GDM1 (cell line): ENCODE results near the gene WNT1.

Source experiments
- DNase-seq: peaks from one replicate; lab custom pipeline; 2025; lab: John Stamatoyannopoulos, UW

WNT1 gene

DNA sequence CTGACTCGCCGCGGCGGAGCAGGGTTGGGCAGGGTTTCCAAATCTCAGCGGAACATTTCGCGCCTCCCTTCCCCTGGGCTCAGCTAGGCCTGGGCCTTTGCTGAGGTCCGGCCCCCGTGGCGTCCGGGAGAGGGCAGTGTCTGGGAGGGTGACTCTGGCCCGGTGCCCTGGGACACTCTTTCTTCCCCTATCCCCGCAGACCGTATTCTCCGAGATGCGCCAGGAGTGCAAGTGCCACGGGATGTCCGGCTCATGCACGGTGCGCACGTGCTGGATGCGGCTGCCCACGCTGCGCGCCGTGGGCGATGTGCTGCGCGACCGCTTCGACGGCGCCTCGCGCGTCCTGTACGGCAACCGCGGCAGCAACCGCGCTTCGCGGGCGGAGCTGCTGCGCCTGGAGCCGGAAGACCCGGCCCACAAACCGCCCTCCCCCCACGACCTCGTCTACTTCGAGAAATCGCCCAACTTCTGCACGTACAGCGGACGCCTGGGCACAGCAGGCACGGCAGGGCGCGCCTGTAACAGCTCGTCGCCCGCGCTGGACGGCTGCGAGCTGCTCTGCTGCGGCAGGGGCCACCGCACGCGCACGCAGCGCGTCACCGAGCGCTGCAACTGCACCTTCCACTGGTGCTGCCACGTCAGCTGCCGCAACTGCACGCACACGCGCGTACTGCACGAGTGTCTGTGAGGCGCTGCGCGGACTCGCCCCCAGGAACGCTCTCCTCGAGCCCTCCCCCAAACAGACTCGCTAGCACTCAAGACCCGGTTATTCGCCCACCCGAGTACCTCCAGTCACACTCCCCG is 3.0 kb downstream of the WNT1 start:
- peak; percentile 34 for DNase-seq

DNA sequence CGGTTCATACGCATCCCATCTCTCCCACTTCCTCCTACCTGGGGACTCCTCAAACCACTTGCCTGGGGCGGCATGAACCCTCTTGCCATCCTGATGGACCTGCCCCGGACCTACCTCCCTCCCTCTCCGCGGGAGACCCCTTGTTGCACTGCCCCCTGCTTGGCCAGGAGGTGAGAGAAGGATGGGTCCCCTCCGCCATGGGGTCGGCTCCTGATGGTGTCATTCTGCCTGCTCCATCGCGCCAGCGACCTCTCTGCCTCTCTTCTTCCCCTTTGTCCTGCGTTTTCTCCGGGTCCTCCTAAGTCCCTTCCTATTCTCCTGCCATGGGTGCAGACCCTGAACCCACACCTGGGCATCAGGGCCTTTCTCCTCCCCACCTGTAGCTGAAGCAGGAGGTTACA is 3.6 kb downstream of the WNT1 start:
- DNase-seq = no peak

DNA sequence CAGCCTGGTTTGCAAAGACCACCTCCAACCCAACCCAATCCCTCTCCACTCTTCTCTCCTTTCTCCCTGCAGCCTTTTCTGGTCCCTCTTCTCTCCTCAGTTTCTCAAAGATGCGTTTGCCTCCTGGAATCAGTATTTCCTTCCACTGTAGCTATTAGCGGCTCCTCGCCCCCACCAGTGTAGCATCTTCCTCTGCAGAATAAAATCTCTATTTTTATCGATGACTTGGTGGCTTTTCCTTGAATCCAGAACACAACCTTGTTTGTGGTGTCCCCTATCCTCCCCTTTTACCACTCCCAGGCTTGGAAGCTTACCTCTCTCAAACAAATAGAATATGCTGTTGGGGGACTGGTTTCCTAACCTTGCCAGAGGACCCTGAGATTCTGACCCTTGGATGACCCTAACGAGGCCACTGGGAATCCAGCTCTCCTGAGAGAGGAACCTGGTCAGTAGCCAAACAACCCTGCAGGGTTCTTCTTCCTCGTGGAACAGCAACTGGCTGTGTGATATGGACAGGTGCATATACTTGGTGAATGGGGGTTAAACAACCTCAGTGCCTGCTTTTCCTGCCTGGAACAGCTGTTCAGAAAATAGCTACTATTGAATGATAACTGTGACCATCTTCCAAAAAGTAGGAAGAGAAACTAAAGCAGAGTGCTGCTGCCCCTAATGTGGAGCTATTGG is 4.4 kb downstream of the WNT1 start:
- no peak for DNase-seq

- DNase-seq = no peak
Observed at GRCh38 chr12:48985475-48985897, 7.4 kb downstream of the WNT1 start.

- no peak for DNase-seq
Observed at GRCh38 chr12:48985901-48986300, 7.8 kb downstream of the WNT1 start.

GRCh38 chr12:48986720-48987291 is 8.7 kb downstream of the WNT1 start:
- no peak for DNase-seq

DNA sequence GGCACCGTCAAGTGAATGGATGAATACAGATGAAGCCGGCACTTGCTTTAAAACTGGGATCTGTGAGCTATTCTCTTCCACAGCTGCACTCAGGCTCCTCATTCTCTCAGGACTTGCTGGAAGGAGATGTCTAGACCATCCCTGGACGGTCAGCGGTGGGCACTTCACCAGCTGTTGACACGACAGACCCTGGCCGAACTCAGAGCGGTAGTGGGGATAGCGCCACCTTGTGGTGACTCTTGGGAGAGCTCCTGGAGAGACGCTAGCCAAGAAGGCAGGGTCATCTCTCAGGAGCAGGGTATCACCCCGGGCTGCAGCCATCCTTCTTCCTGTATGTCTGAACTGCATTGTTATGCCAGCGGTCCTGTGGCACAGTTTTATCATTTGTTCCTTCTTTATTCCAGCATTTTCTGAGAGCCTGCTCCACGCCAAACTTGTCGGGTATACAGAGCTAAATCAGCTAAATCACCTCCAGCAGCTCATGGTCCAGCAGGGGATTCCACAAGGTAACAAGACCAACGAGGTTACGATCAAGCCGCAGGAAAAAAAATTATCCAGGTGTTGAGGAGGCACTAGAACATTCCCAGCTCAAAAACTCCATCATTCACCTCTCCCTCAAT is 10.0 kb downstream of the WNT1 start:
- peak; percentile 16 for DNase-seq

GRCh38 chr12:48990552-48990951 is 12.4 kb downstream of the WNT1 start:
- DNase-seq = no peak

- DNase-seq = no peak
Observed at GRCh38 chr12:48991247-48992050, 13.3 kb downstream of the WNT1 start.

- no peak for DNase-seq
Observed at GRCh38 chr12:48993787-48994186, 15.7 kb downstream of the WNT1 start.

DNA sequence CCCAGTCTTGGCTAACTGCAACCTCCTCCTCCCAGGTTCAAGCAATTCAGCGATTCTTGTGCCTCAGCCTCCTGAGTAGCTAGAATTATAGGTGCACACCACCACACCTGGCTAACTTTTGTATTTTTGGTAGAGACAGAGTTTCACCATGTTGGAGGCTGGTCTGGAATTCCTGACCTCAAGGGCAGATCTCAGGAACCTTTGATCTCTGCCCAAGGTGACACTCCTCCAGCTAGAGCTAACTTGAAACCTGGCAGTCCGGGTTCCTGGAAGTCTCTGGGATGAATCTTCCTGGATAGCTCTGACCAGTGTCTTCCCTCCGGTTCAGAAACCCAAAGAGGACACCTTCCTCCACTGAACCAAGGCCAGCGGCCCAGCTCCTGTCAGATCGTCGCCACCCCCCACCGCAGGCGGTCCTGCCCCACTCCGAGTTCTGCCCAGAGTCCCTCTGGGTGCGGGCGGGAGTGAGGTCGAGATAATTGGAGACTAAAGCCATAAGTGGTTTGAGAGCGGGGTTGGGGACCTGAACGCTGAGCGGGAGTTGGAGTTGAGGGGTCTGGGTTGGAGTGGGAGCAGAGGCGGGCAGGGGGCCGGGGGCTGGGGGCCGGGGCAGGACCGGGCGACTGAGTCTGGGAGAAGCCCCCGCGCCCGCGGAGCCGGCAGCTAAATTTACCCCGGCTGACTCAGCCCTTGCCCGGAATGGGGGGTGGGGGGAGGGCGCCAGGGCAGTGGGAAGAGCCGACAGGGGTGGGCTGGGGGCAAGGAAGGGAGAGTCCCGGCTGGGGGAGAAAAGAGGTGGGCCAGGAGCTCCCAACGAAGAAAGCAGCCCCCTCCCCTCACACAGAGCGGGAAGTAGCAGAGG is 16.3 kb downstream of the WNT1 start:
- DNase-seq = no peak

DNA sequence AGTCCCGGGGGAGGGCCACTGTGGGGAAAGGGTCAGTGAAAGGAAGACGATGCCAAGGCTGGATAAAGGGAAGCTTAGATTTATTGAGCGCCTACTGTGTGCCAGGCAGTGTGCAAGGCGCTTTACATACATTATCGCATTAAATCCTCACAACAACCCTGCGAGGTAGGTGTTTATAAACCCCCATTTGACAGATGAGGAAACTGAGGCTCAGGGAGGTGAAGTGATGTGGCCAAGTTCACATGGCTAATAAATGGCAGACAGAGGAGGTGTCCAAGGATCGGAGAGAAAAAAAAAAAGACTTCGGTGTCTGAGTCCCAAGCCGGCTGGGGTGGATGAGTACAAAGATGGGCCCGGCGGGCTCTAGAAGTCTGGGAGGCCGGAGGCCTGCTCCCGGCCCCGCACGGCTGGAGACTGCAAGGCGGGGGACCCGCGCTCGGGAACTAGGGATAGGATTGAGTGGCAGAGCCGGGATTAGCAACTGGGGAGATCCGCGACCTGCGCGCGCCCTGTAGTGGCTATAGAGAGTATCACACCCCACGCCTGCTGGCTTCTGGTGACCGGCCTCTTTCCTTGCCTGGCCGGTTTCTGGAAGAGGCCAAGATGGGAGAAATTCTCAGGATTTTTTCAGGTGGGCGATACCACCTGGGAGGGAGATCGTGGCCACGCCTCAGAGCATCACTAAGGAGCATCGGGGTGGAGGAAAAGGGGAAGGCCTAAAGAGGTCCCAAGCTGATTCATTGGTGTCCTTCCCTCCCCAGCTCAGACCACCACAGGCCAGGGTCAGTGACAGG is 17.2 kb downstream of the WNT1 start:
- peak; percentile 36 for DNase-seq

DNA sequence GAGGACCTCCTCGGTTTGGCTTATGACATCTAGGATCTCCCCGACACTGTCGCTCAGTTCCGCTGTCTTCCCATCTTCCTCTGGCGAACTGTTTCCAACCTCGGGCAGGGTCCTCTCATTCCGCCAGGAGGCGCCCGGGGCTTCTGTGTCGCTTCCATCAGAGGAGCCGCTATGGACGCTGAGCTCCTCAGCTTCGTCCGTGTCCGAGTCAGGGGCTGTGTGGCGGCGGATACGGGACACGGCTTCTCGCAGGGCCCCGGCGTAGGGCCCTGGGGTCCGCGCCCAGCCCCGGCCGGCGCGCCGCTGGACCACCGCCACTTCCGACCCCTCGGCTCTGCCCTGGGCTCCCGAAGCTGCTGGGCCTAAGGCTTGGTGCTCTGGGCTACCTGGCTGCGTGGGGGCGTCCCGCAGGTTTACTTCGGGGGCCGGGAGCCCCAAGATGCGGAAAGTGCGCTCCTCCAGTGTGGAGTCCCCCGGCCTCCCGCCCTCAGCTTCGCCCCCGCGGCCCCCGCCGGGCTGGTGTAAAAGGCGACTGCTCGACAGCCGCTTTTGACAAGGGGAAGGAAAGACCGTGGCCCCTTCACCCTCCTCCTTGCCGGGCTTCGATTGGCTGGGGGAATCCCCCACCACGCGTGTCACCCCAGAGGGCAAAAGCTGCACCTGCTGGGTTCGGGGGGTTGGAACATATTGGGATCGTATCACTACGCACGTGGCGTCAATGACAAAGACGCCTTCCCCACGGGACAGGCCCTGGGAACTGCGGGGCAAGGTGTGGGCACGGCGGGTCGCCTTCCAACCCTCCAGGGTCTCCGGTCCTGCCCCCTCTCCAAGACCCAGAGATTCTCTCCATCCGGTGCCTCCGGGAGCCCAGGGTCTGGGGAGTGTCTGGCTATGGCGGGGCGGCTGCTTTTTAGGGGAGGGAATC is 18.9 kb downstream of the WNT1 start:
- peak; percentile 57 for DNase-seq

GRCh38 chr12:48997719-48998496 is 19.8 kb downstream of the WNT1 start:
- DNase-seq = no peak

DNA sequence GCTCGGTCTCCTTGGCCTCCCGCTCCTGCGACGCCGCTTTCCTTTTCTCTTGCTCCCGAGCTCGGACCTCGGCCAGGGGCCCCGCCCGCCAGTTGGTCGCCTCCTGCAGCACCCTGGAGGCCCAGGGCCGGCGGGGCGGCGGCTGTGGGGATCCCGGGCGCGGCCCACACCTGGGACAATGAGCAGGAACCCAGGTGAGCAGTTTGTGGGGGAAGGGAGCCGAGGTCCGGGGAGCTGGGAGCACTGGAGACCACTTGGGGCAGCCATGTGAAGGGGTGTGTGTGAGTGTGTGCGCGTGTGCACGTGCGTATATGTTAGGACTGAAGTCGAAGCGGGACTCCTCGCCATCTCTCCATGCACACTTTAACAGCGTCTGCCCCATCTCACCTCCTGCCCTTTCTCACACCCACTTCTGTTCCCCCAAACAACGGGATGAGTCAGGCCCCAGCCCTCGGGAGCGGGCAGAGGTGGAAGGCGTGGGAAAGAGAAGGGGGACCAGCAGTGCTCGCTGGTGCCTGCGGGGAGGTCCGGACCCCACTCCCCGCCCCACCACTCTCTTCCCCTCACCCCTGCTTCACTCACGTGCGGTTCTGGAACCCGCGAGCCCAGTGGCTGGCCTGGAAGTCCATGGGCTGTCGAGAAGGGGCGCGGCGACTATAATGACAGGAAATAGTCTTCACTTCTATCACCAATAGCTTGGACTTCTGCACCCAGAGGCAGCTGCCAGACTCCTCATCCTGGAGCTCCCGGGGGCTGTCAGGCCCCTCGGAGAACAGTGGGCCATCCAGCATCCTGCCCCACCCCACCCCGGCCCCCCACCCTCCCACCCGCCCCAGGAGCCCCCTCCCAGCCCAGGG is 20.6 kb downstream of the WNT1 start:
- DNase-seq = no peak

DNA sequence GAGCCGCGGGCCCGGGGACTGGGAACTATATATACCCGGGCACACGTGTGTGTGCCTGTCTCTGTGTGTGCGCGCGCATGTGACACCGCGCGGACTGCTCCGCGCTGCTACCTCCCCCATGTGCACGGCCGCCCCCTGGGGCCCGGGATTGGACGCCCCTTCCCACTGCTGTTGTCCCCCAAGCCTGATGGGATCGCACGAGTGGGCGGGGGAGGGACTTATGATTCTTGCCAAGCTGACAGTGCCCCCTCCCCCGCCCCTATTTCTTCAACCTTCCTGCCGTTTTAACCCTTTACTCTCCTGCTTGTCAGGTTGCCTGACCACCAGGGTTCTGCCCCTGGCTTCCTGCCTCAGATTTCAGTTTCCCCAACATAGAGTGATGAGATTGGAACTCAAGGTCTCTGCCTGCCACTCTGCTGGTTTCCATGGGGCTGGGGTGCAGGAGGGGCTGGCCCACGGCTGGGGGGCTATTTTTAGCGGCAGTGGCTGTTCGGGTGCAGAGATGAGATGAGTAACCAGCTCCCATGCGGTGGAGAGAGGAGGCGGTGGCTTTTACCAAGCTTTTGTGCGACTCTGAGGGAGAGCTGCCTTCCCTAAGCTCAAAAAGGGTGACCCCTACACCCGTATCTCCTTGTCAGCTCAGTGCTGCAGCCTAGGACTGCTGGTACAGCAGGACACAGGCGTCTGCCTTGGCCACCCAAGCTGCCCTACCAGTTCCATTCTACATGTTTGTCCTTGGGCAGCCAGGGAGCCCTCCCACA is 21.4 kb downstream of the WNT1 start, which contains the start of gene DDN:
Gene DDN (minus strand): TSS at position 5 of the 761 bp plus-strand sequence. CDS start 88 bp downstream, outside the sequence.
- DNase-seq = peak; percentile 53
